Right renal cortex interstitium (tissue), 3 donors: Measurements from ENCODE around the gene ZNF454. TPM values are rescaled to one million over a fixed set of nuclear protein-coding genes. Genes with fewer than 3 reads are reported as not detected.
A peak's percentile ranks its signal among the peaks of the same experiment; 100 is the strongest.

Experiments used
- DNase-seq, 3 donors: peaks; one replicate each; pipeline ENCODE4 v3.0.0-alpha.2; 2013; ENCODE audit warnings: low read depth in 3 of 3, low spot score in 2 of 3
- polyA plus RNA-seq, 3 donors: library from polyadenylated mRNA; unstranded; fragments of 120-200 nt; gene quantifications; one replicate each; pipeline ENCODE4 v1.2.1, GENCODE V29; 2013; ENCODE audit not compliant: insufficient read length in 3 of 3

ZNF454 gene
- 1 to 10 TPM; 5.9 to 6.3 (median 6.0) TPM for polyA plus RNA-seq

GRCh38 chr5:178940569-178941360, at the start of gene ZNF454:
TSS of gene ZNF454 (plus strand) at chr5:178941198. CDS start at chr5:178942792, 1,594 bp downstream.
- peak; percentile 90 to 92 (median 92) for DNase-seq

GRCh38 chr5:178895615-178896571, 45.1 kb upstream of the ZNF454 start, which contains the start of gene ZFP2:
TSS of gene ZFP2 (plus strand) at chr5:178895913. CDS start at chr5:178931314, 35,401 bp downstream.
- DNase-seq: peak; percentile 31 to 52 (median 37)

GRCh38 chr5:178899289-178899688, 41.7 kb upstream of the ZNF454 start:
- DNase-seq: no peak

GRCh38 chr5:178902849-178903248, 38.1 kb upstream of the ZNF454 start:
- DNase-seq: no peak

GRCh38 chr5:178931846-178932760, 8.9 kb upstream of the ZNF454 start:
- no peak for DNase-seq

- DNase-seq: no peak
Observed at GRCh38 chr5:178941361-178941760, 363 bp downstream of the ZNF454 start.

GRCh38 chr5:178965465-178966055, 24.6 kb downstream of the ZNF454 start:
- DNase-seq: no peak

GRCh38 chr5:178981381-178981780, 40.4 kb downstream of the ZNF454 start:
- DNase-seq: no peak

- no peak for DNase-seq
Observed at GRCh38 chr5:178982941-178983340, 41.9 kb downstream of the ZNF454 start.

- DNase-seq: no peak
Observed at GRCh38 chr5:178983728-178984127, 42.7 kb downstream of the ZNF454 start.

GRCh38 chr5:178984145-178985072, 43.4 kb downstream of the ZNF454 start:
- DNase-seq: no peak

- no peak for DNase-seq
Observed at GRCh38 chr5:178986326-178986960, 45.4 kb downstream of the ZNF454 start.

GRCh38 chr5:178988436-178989220, 47.6 kb downstream of the ZNF454 start:
- no peak for DNase-seq

- DNase-seq: no peak
Observed at GRCh38 chr5:178989311-178989710, 48.3 kb downstream of the ZNF454 start.

GRCh38 chr5:178990491-178990890, 49.5 kb downstream of the ZNF454 start:
- no peak for DNase-seq

GRCh38 chr5:178991190-178992145, 50.5 kb downstream of the ZNF454 start:
- DNase-seq: no peak
